ENCODE data around the gene SIGMAR1.

Gene SIGMAR1

DNA sequence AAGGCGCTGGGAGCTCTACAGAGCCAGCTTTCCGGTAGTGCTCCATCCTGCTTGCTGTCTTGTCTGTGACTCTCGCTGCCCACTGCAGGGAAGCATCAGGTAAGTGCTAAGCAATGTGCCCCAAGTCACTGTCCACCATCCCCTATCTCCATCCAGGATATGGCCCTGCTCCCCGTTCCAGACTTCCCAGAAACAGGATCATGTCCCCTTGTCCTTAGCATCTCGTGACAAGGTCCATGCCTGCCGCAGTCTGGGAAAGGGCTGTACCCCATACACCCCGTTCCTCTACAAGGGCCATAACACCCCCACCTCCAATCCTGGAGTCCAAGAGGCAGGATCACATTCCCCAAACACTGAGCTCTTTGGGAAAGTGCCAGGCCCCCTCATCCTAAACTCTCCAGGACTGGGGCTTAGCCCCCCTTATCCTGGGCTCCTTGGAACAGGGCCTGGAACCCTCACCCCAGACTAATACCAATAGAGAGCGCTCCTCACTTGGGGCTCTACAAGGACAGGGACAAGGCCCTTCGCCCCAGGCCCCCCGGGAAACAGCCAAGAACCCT lies 26.3 kb downstream of the SIGMAR1 start:
- no peak for TF ChIP-seq CTCF (IDR thresholded peaks at IDR 0.05; ENCODE audit: borderline replicate concordance, insufficient read depth, low read depth, low read length)
- peak overlapping the region; percentile 89 for H3K4me3 ChIP-seq (ENCODE audit: low read depth, low read length)

- no peak for TF ChIP-seq CTCF (IDR thresholded peaks at IDR 0.05; ENCODE audit: borderline replicate concordance, insufficient read depth, low read depth, low read length)
- H3K4me3 ChIP-seq (ENCODE audit: low read depth, low read length), result peak overlapping the region; percentile 89
These were observed 27.0 kb downstream of the SIGMAR1 start for GRCh38 chr9:34610434-34611206.

DNA sequence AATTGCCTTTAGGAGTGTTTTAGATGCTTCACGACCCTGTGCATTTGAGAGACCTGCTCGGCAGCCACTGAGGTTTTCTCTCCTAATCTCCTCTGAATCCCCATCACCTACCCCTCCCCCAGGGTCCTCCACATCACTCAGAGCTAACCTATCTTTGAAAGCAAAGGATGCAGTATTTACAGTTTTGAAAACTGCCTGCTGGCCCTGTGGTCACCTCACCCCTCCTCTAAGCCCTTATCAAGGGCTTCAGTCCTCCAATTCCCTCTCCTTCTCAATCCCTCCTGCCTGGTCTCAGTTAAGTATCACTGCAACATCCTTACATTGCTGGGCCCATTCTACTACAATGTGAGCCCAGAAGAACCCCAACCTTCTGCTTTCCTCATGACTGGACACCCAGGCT lies 30.3 kb downstream of the SIGMAR1 start:
- H3K4me3 ChIP-seq (ENCODE audit: low read depth, low read length), result no peak overlapping the region
- no peak for TF ChIP-seq CTCF (IDR thresholded peaks at IDR 0.05; ENCODE audit: borderline replicate concordance, insufficient read depth, low read depth, low read length)

DNA sequence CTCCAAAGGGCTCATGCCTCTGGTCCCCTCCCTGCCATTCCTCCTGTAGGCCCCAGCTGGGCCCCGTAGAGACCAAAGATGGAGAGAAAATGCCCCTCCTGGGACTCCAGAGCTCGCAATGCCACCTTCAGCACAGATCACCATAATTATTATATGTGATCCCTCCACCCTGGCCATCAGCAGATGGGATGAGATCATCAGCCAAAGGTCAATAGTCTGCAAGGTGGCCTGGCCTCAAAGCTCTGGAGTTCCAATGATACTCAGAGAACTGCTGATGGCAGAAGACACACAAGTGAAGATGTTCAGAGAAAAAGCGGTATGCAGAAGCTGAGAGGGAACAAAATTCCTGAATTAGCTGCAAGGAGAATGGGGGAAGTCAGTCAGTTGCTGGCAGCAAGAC lies 30.7 kb downstream of the SIGMAR1 start:
- TF ChIP-seq CTCF (IDR thresholded peaks at IDR 0.05; ENCODE audit: borderline replicate concordance, insufficient read depth, low read depth, low read length), result no peak
- H3K4me3 ChIP-seq (ENCODE audit: low read depth, low read length), result no peak overlapping the region

- H3K4me3 ChIP-seq (ENCODE audit: low read depth, low read length), result no peak overlapping the region
- no peak for TF ChIP-seq CTCF (IDR thresholded peaks at IDR 0.05; ENCODE audit: borderline replicate concordance, insufficient read depth, low read depth, low read length)
These were observed 31.4 kb downstream of the SIGMAR1 start for GRCh38 chr9:34606190-34606589.

DNA sequence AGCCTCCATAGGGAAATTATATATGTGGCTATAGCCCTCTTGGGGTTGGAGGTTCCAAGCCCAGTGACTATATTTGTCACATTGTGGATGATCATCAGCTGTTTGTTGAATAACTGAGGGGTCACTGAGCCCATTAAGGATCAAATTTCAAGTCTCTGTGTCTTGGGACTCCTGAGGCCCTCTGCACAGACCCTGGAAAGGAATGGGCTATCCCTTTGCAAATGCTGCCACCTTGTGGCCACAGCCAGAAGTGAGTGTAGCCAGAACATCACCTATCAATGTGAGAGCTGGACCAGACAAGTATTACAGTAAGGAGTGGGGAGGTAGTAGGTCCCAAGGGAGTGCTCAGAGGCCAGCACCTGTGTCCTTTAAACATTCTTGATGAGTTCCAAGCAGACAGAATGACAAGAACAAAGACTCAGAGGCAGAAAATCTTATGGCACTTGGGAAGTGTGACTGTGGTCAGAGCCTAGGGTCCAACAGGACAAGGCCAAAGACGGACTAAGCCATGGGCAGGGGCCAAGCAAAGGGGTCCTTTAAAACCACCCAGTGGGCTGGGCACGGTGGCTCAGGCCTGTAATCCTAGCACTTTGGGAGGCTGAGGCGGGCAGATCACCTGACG lies 33.9 kb downstream of the SIGMAR1 start:
- TF ChIP-seq CTCF (IDR thresholded peaks at IDR 0.05; ENCODE audit: borderline replicate concordance, insufficient read depth, low read depth, low read length), result peak; percentile 84
- H3K4me3 ChIP-seq (ENCODE audit: low read depth, low read length), result no peak overlapping the region

Measured in GM12875 (cell line).